ENCODE results near the gene CDH20. TPM values are rescaled to one million over a fixed set of nuclear protein-coding genes. Genes with fewer than 3 reads are reported as not detected.

The CDH20 gene
- total and polyA plus RNA-seq, 2 of the 4 experiments (the other 2 are of a cell fraction): not detected

- Histone ChIP-seq H3K79me1 (ENCODE audit: low read depth in 1 of 2, low read length in 2 of 2) (no peaks in the 10 kb centered on the region), H2BK120ac (ENCODE audit: low read depth, low read length) (no peak overlapping the region), H4K20me1 (ENCODE audit: insufficient read depth, low read length) (no peaks in the 10 kb centered on the region), H3K4me1 (ENCODE audit: control insufficient read depth, insufficient read depth, low read length) (no peaks in the 10 kb centered on the region), H2AK9ac (replicated peaks; ENCODE audit: low read depth, low read length, poor library complexity) (no peak overlapping the region), H3K4ac (ENCODE audit: low read depth, low read length) (no peak overlapping the region), H3K4me2 (ENCODE audit: low read depth, low read length) (no peak overlapping the region), H3K18ac (ENCODE audit: low read depth, low read length) (no peak overlapping the region), H3K4me3 (ENCODE audit: insufficient read depth, low read depth, low read length) (no peak overlapping the region), H3K23ac (ENCODE audit: low read depth, low read length) (no peak overlapping the region), H2AK5ac (ENCODE audit: low read depth, low read length) (no peak overlapping the region), H3K9ac (ENCODE audit: low read depth, low read length) (no peak overlapping the region), H2BK15ac (ENCODE audit: low read depth, low read length) (no peak overlapping the region), H3K27me3 (ENCODE audit: control insufficient read depth, insufficient read depth, low read length) (no peaks in the 10 kb centered on the region), H3K9me1 (ENCODE audit: insufficient read depth, low read length) (no peaks in the 10 kb centered on the region), H3K27ac (ENCODE audit: insufficient read depth, low read length) (no peak overlapping the region), H4K8ac (ENCODE audit: low read depth in 2 of 2, low read length in 2 of 2) (no peak overlapping the region), H2BK5ac (ENCODE audit: low read depth, low read length, poor library complexity, severe bottlenecking) (no peak overlapping the region), H3K36me3 (ENCODE audit: control insufficient read depth, insufficient read depth, low read length) (no peaks in the 10 kb centered on the region), H3K14ac (replicated peaks; ENCODE audit: low read depth, low read length) (no peak overlapping the region), H4K91ac (ENCODE audit: insufficient read depth, low read depth, low read length) (no peak overlapping the region), H4K5ac (ENCODE audit: low read depth, low read length) (no peak overlapping the region), H3K56ac (ENCODE audit: extremely low read depth, insufficient read depth, low read length) (no peak overlapping the region), H2BK20ac (ENCODE audit: low read depth, low read length) (no peak overlapping the region), H2AFZ (replicated peaks; ENCODE audit: low read length, poor library complexity) (no peak overlapping the region), H3K9me3 (ENCODE audit: control insufficient read depth, insufficient read depth, low read length) (no peaks in the 10 kb centered on the region; the same call in 1 of the 2 replicates)
- dilution Hi-C loops (cut with HindIII; ENCODE audit: low sequenced_read_pairs, unreplicated experiment): no loop called here
- DNase-seq (peak; percentile 24), ATAC-seq (ENCODE audit: low read depth) (no peak)
- TF ChIP-seq FOS (IDR thresholded peaks at IDR 0.05; ENCODE audit: low read depth, low read length) (no peak), USF2 (IDR thresholded peaks at IDR 0.05; ENCODE audit: low read depth, low read length) (no peak), CTCF (conservative IDR thresholded peaks at IDR 0.05; ENCODE audit: low read depth, low read length) (no peak), SMC3 (IDR thresholded peaks at IDR 0.05; ENCODE audit: low read depth, low read length) (no peak), MXI1 (IDR thresholded peaks at IDR 0.05; ENCODE audit: borderline replicate concordance, low read depth, low read length) (no peak), CEBPB (IDR thresholded peaks at IDR 0.05; ENCODE audit: low read depth, low read length) (no peak), CHD1 (IDR thresholded peaks at IDR 0.05; ENCODE audit: low read depth, low read length) (no peak), RFX5 (IDR thresholded peaks at IDR 0.05; ENCODE audit: low read depth, low read length) (no peak), POLR2A (IDR thresholded peaks at IDR 0.05; ENCODE audit: low read depth, low read length) (no peak), BHLHE40 (IDR thresholded peaks at IDR 0.05; ENCODE audit: low read depth, low read length) (no peak)
- BruUV-seq (replicated peaks): no TSS peak
- no CpG with 5 or more reads among the region's 4 CpGs for whole genome bisulfite sequencing, 2 experiments (ENCODE audit: extremely low coverage in 2 of 2, insufficient read length in 1 of 2)
- in situ Hi-C loops (cut with MboI; ENCODE audit: low sequenced_read_pairs): loop anchor here (5.0 kb wide), 1 partner anchor 572 kb away; no protein-coding TSS in a partner anchor
- POLR2A ChIA-PET (ENCODE audit: unreplicated experiment): no interaction called here
- CTCF ChIA-PET: no interaction called here
- intact Hi-C loops (cut with micrococcal nuclease): no loop called here
Measured at GRCh38 chr18:61554946-61555361, 221.7 kb downstream of the CDH20 start.
